ENCODE results near the gene EFHD1. TPM values are rescaled to one million over a fixed set of nuclear protein-coding genes. Genes with fewer than 3 reads are reported as not detected.

Gene EFHD1
- total and polyA plus RNA-seq, 2 of the 13 experiments (the other 11 are each of a cell fraction or from before 2014, with no cell fraction given), result 0.09 TPM; not detected in 1

DNA sequence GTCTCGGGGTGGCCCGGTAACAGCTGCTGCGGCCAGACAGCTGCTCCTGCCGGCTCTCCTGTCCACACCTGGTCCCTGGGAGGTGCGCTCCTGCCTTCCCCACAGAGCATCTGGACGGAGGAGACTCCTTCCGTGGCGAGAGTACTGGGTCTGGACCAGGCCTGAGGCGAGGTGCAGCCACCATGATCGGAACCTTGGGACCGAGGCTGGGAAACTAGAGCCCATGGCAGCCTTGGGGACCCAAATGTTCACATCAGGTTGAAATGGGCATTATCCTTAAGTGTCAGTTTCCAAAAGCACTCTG lies 64.4 kb downstream of the EFHD1 start (continued):
- TF ChIP-seq, protein P1, sequence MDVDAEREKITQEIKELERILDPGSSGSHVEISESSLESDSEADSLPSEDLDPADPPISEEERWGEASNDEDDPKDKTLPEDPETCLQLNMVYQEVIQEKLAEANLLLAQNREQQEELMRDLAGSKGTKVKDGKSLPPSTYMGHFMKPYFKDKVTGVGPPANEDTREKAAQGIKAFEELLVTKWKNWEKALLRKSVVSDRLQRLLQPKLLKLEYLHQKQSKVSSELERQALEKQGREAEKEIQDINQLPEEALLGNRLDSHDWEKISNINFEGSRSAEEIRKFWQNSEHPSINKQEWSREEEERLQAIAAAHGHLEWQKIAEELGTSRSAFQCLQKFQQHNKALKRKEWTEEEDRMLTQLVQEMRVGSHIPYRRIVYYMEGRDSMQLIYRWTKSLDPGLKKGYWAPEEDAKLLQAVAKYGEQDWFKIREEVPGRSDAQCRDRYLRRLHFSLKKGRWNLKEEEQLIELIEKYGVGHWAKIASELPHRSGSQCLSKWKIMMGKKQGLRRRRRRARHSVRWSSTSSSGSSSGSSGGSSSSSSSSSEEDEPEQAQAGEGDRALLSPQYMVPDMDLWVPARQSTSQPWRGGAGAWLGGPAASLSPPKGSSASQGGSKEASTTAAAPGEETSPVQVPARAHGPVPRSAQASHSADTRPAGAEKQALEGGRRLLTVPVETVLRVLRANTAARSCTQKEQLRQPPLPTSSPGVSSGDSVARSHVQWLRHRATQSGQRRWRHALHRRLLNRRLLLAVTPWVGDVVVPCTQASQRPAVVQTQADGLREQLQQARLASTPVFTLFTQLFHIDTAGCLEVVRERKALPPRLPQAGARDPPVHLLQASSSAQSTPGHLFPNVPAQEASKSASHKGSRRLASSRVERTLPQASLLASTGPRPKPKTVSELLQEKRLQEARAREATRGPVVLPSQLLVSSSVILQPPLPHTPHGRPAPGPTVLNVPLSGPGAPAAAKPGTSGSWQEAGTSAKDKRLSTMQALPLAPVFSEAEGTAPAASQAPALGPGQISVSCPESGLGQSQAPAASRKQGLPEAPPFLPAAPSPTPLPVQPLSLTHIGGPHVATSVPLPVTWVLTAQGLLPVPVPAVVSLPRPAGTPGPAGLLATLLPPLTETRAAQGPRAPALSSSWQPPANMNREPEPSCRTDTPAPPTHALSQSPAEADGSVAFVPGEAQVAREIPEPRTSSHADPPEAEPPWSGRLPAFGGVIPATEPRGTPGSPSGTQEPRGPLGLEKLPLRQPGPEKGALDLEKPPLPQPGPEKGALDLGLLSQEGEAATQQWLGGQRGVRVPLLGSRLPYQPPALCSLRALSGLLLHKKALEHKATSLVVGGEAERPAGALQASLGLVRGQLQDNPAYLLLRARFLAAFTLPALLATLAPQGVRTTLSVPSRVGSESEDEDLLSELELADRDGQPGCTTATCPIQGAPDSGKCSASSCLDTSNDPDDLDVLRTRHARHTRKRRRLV (CRISPR knock-in tag; IDR thresholded peaks at IDR 0.05), result 0 out of 2 replicates have a peak, but pooled peaks have one; percentile 46
- TF ChIP-seq TEAD3 (CRISPR knock-in tag; optimal IDR thresholded peaks at IDR 0.05; ENCODE audit: borderline replicate concordance) (no peak), MIER3 (CRISPR knock-in tag; IDR thresholded peaks at IDR 0.05; ENCODE audit: borderline replicate concordance) (no peak), ZFYVE20 (CRISPR knock-in tag; IDR thresholded peaks at IDR 0.05; ENCODE audit: borderline replicate concordance, low read depth) (no peak), ISX (CRISPR knock-in tag; conservative IDR thresholded peaks at IDR 0.05) (no peak), PPARG (CRISPR knock-in tag; conservative IDR thresholded peaks at IDR 0.05) (no peak), SRSF9 (IDR thresholded peaks at IDR 0.05; ENCODE audit: borderline replicate concordance, insufficient read depth, low read depth, low read length, poor library complexity, severe bottlenecking) (no peak), ZFP37 (CRISPR knock-in tag; IDR thresholded peaks at IDR 0.05; ENCODE audit: borderline replicate concordance) (no peak), POLR2A (IDR thresholded peaks at IDR 0.05; ENCODE audit: insufficient read depth in 1 of 2, low read depth in 2 of 2, low read length in 2 of 2) (no peak), ZBTB42 (CRISPR knock-in tag; IDR thresholded peaks at IDR 0.05) (no peak), ZC3H4 (CRISPR knock-in tag; IDR thresholded peaks at IDR 0.05; ENCODE audit: borderline replicate concordance) (no peak), ZEB1 (IDR thresholded peaks at IDR 0.05; ENCODE audit: insufficient replicate concordance, low read depth) (no peak), ZNF503 (CRISPR knock-in tag; IDR thresholded peaks at IDR 0.05) (no peak), SP2 (CRISPR knock-in tag; IDR thresholded peaks at IDR 0.05) (no peak), STAG1 (CRISPR knock-in tag; IDR thresholded peaks at IDR 0.05) (no peak), ZNF383 (CRISPR knock-in tag; IDR thresholded peaks at IDR 0.05; ENCODE audit: borderline replicate concordance) (no peak)
- TF ChIP-seq, protein P2, sequence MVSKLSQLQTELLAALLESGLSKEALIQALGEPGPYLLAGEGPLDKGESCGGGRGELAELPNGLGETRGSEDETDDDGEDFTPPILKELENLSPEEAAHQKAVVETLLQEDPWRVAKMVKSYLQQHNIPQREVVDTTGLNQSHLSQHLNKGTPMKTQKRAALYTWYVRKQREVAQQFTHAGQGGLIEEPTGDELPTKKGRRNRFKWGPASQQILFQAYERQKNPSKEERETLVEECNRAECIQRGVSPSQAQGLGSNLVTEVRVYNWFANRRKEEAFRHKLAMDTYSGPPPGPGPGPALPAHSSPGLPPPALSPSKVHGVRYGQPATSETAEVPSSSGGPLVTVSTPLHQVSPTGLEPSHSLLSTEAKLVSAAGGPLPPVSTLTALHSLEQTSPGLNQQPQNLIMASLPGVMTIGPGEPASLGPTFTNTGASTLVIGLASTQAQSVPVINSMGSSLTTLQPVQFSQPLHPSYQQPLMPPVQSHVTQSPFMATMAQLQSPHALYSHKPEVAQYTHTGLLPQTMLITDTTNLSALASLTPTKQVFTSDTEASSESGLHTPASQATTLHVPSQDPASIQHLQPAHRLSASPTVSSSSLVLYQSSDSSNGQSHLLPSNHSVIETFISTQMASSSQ (IDR thresholded peaks at IDR 0.05; ENCODE audit: low read depth), result no peak
- TF ChIP-seq, protein P2 (CRISPR knock-in tag; IDR thresholded peaks at IDR 0.05; ENCODE audit: borderline replicate concordance), result no peak
- TF ChIP-seq, protein P3, sequence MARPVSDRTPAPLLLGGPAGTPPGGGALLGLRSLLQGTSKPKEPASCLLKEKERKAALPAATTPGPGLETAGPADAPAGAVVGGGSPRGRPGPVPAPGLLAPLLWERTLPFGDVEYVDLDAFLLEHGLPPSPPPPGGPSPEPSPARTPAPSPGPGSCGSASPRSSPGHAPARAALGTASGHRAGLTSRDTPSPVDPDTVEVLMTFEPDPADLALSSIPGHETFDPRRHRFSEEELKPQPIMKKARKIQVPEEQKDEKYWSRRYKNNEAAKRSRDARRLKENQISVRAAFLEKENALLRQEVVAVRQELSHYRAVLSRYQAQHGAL (CRISPR knock-in tag; IDR thresholded peaks at IDR 0.05; ENCODE audit: not compliant biosample characterization), result no peak

Data from HepG2 (cell line).